Measurements from ENCODE around the gene LCN15.

DNA sequence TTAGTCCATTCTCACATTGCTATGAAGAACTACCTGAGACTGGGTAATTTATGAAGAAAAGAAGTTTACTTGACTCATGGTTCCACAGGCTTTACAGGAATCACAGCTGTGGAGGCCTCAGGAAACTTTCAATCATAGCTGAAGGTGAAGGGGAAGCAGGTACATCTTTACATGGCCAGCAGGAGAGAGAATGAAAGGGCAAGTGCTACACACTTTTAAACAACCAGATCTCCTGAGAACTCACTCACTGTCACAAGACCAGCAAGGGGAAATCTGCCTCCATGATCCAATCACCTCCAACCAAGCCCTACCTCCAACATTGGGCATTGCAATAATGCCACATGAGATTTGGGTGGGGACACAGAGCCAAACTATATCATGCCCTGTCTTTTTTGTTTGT is 12.5 kb downstream of the LCN15 start:
- TF ChIP-seq CTCF (IDR thresholded peaks at IDR 0.05; ENCODE audit: low read depth, low read length, missing input control) (no peak), MAX (IDR thresholded peaks at IDR 0.05) (no peak), YY1 (IDR thresholded peaks at IDR 0.05) (no peak), ZBTB33 (IDR thresholded peaks at IDR 0.05) (no peak), TAF1 (conservative IDR thresholded peaks at IDR 0.05) (no peak), GABPA (IDR thresholded peaks at IDR 0.05 in 1 of 2, conservative IDR thresholded peaks at IDR 0.05 in 1 of 2) (no peak), EGR1 (IDR thresholded peaks at IDR 0.05; ENCODE audit: low read depth in 2 of 2) (no peak), ATF3 (IDR thresholded peaks at IDR 0.05) (no peak), RAD21 (IDR thresholded peaks at IDR 0.05) (no peak), SP1 (IDR thresholded peaks at IDR 0.05) (no peak), RXRA (IDR thresholded peaks at IDR 0.05) (no peak), HNF4G (IDR thresholded peaks at IDR 0.05) (no peak), HNF4A (conservative IDR thresholded peaks at IDR 0.05) (no peak)
- TF ChIP-seq, protein P1, sequence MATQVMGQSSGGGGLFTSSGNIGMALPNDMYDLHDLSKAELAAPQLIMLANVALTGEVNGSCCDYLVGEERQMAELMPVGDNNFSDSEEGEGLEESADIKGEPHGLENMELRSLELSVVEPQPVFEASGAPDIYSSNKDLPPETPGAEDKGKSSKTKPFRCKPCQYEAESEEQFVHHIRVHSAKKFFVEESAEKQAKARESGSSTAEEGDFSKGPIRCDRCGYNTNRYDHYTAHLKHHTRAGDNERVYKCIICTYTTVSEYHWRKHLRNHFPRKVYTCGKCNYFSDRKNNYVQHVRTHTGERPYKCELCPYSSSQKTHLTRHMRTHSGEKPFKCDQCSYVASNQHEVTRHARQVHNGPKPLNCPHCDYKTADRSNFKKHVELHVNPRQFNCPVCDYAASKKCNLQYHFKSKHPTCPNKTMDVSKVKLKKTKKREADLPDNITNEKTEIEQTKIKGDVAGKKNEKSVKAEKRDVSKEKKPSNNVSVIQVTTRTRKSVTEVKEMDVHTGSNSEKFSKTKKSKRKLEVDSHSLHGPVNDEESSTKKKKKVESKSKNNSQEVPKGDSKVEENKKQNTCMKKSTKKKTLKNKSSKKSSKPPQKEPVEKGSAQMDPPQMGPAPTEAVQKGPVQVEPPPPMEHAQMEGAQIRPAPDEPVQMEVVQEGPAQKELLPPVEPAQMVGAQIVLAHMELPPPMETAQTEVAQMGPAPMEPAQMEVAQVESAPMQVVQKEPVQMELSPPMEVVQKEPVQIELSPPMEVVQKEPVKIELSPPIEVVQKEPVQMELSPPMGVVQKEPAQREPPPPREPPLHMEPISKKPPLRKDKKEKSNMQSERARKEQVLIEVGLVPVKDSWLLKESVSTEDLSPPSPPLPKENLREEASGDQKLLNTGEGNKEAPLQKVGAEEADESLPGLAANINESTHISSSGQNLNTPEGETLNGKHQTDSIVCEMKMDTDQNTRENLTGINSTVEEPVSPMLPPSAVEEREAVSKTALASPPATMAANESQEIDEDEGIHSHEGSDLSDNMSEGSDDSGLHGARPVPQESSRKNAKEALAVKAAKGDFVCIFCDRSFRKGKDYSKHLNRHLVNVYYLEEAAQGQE (IDR thresholded peaks at IDR 0.05), result no peak

All from liver (tissue), 3 donors.